ENCODE data around the gene FXYD7. TPM values are rescaled to one million over a fixed set of nuclear protein-coding genes. Genes with fewer than 3 reads are reported as not detected.

The FXYD7 gene
- total and polyA plus RNA-seq, 9 of the 15 experiments (the other 6 are each of a cell fraction or from before 2014, with no cell fraction given), result 0.10 to 0.80 (median 0.31) TPM; not detected in 3

DNA sequence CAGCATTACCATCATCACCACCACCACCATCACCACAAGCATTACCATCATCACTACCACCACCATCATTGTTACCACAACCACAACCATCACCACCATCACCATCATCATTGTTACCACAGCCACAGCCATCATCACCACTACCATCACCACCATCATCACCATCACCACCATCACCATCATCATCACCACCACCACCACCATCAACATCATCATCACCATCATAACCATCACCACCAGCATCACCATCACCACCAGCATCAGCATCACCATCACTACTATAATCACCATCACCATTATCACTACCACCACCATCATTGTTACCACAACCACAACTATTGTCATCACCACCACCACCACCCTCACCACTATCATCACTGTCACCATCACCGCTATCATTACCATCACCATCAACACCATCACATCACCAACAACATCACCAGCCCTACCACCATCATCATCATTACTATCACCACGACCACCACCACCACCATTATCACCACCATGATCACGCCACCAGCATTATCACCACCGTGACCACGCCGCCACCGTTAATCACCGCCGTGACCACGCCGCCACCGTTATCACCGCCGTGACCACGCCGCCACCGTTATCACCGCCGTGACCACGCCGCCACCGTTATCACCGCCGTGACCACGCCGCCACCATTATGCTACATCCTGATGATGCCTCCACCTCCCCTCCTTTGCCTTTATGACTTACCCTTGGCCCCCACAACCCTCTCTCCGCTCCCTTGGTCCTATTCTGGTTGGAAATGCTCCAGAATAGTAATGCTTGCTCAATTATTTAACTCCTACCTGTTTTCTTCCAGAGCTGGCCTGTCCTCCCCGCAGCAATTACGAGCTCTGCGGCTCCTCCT is 37.4 kb upstream of the FXYD7 start (continued):
- no peak for TF ChIP-seq YY1 (IDR thresholded peaks at IDR 0.05; ENCODE audit: borderline replicate concordance in 1 of 3, control insufficient read depth in 1 of 3, extremely low read depth in 1 of 3, insufficient read depth in 3 of 3, insufficient read length in 1 of 3, insufficient replicate concordance in 2 of 3, low read depth in 1 of 3, low read length in 2 of 3)
- TF ChIP-seq RBM39 (optimal IDR thresholded peaks at IDR 0.05; ENCODE audit: low read depth, low read length), result no peak
- TF ChIP-seq SIX5 (IDR thresholded peaks at IDR 0.05; ENCODE audit: borderline replicate concordance in 1 of 2, insufficient read depth in 1 of 2, low read depth in 1 of 2, low read length in 2 of 2), result no peak
- no peak for TF ChIP-seq ZNF184 (CRISPR knock-in tag; IDR thresholded peaks at IDR 0.05)
- TF ChIP-seq, protein P1, sequence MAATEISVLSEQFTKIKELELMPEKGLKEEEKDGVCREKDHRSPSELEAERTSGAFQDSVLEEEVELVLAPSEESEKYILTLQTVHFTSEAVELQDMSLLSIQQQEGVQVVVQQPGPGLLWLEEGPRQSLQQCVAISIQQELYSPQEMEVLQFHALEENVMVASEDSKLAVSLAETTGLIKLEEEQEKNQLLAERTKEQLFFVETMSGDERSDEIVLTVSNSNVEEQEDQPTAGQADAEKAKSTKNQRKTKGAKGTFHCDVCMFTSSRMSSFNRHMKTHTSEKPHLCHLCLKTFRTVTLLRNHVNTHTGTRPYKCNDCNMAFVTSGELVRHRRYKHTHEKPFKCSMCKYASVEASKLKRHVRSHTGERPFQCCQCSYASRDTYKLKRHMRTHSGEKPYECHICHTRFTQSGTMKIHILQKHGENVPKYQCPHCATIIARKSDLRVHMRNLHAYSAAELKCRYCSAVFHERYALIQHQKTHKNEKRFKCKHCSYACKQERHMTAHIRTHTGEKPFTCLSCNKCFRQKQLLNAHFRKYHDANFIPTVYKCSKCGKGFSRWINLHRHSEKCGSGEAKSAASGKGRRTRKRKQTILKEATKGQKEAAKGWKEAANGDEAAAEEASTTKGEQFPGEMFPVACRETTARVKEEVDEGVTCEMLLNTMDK (IDR thresholded peaks at IDR 0.05; ENCODE audit: borderline replicate concordance, insufficient read depth, low read depth, low read length, poor library complexity, severe bottlenecking), result no peak
- TF ChIP-seq, protein P2, sequence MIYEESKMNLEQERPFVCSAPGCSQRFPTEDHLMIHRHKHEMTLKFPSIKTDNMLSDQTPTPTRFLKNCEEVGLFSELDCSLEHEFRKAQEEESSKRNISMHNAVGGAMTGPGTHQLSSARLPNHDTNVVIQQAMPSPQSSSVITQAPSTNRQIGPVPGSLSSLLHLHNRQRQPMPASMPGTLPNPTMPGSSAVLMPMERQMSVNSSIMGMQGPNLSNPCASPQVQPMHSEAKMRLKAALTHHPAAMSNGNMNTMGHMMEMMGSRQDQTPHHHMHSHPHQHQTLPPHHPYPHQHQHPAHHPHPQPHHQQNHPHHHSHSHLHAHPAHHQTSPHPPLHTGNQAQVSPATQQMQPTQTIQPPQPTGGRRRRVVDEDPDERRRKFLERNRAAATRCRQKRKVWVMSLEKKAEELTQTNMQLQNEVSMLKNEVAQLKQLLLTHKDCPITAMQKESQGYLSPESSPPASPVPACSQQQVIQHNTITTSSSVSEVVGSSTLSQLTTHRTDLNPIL (CRISPR knock-in tag; IDR thresholded peaks at IDR 0.05), result no peak
- TF ChIP-seq MCM2 (IDR thresholded peaks at IDR 0.05; ENCODE audit: low read depth), result no peak
- no peak for TF ChIP-seq ZNF79 (CRISPR knock-in tag; IDR thresholded peaks at IDR 0.05; ENCODE audit: low read depth)
- TF ChIP-seq, protein P3, sequence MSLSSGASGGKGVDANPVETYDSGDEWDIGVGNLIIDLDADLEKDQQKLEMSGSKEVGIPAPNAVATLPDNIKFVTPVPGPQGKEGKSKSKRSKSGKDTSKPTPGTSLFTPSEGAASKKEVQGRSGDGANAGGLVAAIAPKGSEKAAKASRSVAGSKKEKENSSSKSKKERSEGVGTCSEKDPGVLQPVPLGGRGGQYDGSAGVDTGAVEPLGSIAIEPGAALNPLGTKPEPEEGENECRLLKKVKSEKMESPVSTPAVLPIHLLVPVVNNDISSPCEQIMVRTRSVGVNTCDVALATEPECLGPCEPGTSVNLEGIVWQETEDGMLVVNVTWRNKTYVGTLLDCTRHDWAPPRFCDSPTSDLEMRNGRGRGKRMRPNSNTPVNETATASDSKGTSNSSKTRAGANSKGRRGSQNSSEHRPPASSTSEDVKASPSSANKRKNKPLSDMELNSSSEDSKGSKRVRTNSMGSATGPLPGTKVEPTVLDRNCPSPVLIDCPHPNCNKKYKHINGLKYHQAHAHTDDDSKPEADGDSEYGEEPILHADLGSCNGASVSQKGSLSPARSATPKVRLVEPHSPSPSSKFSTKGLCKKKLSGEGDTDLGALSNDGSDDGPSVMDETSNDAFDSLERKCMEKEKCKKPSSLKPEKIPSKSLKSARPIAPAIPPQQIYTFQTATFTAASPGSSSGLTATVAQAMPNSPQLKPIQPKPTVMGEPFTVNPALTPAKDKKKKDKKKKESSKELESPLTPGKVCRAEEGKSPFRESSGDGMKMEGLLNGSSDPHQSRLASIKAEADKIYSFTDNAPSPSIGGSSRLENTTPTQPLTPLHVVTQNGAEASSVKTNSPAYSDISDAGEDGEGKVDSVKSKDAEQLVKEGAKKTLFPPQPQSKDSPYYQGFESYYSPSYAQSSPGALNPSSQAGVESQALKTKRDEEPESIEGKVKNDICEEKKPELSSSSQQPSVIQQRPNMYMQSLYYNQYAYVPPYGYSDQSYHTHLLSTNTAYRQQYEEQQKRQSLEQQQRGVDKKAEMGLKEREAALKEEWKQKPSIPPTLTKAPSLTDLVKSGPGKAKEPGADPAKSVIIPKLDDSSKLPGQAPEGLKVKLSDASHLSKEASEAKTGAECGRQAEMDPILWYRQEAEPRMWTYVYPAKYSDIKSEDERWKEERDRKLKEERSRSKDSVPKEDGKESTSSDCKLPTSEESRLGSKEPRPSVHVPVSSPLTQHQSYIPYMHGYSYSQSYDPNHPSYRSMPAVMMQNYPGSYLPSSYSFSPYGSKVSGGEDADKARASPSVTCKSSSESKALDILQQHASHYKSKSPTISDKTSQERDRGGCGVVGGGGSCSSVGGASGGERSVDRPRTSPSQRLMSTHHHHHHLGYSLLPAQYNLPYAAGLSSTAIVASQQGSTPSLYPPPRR (CRISPR knock-in tag; IDR thresholded peaks at IDR 0.05; ENCODE audit: borderline replicate concordance), result no peak
- TF ChIP-seq ZNF143 (CRISPR knock-in tag; IDR thresholded peaks at IDR 0.05), result no peak
- no peak for TF ChIP-seq ZBTB17 (CRISPR knock-in tag; IDR thresholded peaks at IDR 0.05)
- TF ChIP-seq CREBBP (IDR thresholded peaks at IDR 0.05; ENCODE audit: low read depth, low read length), result no peak
- TF ChIP-seq, protein P4, sequence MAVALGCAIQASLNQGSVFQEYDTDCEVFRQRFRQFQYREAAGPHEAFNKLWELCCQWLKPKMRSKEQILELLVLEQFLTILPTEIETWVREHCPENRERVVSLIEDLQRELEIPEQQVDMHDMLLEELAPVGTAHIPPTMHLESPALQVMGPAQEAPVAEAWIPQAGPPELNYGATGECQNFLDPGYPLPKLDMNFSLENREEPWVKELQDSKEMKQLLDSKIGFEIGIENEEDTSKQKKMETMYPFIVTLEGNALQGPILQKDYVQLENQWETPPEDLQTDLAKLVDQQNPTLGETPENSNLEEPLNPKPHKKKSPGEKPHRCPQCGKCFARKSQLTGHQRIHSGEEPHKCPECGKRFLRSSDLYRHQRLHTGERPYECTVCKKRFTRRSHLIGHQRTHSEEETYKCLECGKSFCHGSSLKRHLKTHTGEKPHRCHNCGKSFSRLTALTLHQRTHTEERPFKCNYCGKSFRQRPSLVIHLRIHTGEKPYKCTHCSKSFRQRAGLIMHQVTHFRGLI (CRISPR knock-in tag; IDR thresholded peaks at IDR 0.05), result no peak
- TF ChIP-seq, protein P5, sequence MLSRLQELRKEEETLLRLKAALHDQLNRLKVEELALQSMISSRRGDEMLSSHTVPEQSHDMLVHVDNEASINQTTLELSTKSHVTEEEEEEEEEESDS (CRISPR knock-in tag; IDR thresholded peaks at IDR 0.05), result no peak
- TF ChIP-seq ZNF431 (CRISPR knock-in tag; IDR thresholded peaks at IDR 0.05), result no peak
